GM19324 (cell line): ENCODE results near the gene GPRC5B.

ENCODE experiments used
- ATAC-seq: cut with Tn5 transposase; IDR thresholded peaks from one replicate; pipeline ENCODE4 v1.9.1; 2021; ENCODE audit warnings: mild to moderate bottlenecking, moderate library complexity; ENCODE audit not compliant: unreplicated experiment, low FRiP score

GPRC5B gene

GRCh38 chr16:19884611-19885450 lies at the start of gene GPRC5B:
Gene GPRC5B (minus strand): TSS chr16:19884848. CDS start chr16:19872845, 12,003 bp downstream.
- ATAC-seq, result no peak

- no peak for ATAC-seq
Measured at GRCh38 chr16:19933740-19934139, 49.1 kb upstream of the GPRC5B start.

- no peak for ATAC-seq
Measured at GRCh38 chr16:19929062-19929511, 44.4 kb upstream of the GPRC5B start.

GRCh38 chr16:19928432-19928831 lies 43.8 kb upstream of the GPRC5B start:
- ATAC-seq, result no peak

GRCh38 chr16:19926449-19927390 lies 42.1 kb upstream of the GPRC5B start:
- no peak for ATAC-seq

GRCh38 chr16:19923396-19923795 lies 38.7 kb upstream of the GPRC5B start:
- ATAC-seq, result no peak

GRCh38 chr16:19919142-19919541 lies 34.5 kb upstream of the GPRC5B start:
- ATAC-seq, result no peak

GRCh38 chr16:19916064-19916463 lies 31.4 kb upstream of the GPRC5B start:
- no peak for ATAC-seq

GRCh38 chr16:19914877-19915276 lies 30.2 kb upstream of the GPRC5B start:
- no peak for ATAC-seq

- ATAC-seq, result no peak
Measured at GRCh38 chr16:19913340-19913645, 28.6 kb upstream of the GPRC5B start.

- ATAC-seq, result no peak
Measured at GRCh38 chr16:19912455-19913339, 28.0 kb upstream of the GPRC5B start.

- no peak for ATAC-seq
Measured at GRCh38 chr16:19911747-19912454, 27.3 kb upstream of the GPRC5B start.

GRCh38 chr16:19911204-19911603 lies 26.6 kb upstream of the GPRC5B start:
- ATAC-seq, result no peak

GRCh38 chr16:19909750-19910322 lies 25.2 kb upstream of the GPRC5B start:
- ATAC-seq, result no peak

- ATAC-seq, result no peak
Measured at GRCh38 chr16:19908921-19909320, 24.3 kb upstream of the GPRC5B start.

GRCh38 chr16:19907161-19907992 lies 22.7 kb upstream of the GPRC5B start:
- no peak for ATAC-seq

GRCh38 chr16:19901164-19901563 lies 16.5 kb upstream of the GPRC5B start:
- ATAC-seq, result no peak

GRCh38 chr16:19899605-19899955 lies 14.9 kb upstream of the GPRC5B start:
- no peak for ATAC-seq
